Epithelial cell of esophagus (primary cell): ENCODE results near the gene ID4.

ENCODE experiments used
- DNase-seq: peaks from one replicate; pipeline ENCODE4 v3.0.0; 2010; ENCODE audit warnings: low read depth
- H3K4me3 ChIP-seq: 2 replicates; pipeline ENCODE4 v1.5.1; 2011; ENCODE audit warnings: mild to moderate bottlenecking, low read length, control low read depth
- CTCF ChIP-seq: IDR thresholded peaks from 2 replicates; pipeline ENCODE4 v1.5.1; 2011; ENCODE audit warnings: low read depth, mild to moderate bottlenecking, low read length, control low read depth, inconsistent platforms; ENCODE audit not compliant: insufficient read depth; ENCODE audit errors: missing control alignments

ID4 gene

GRCh38 chr6:19798362-19798761 lies 38.8 kb upstream of the ID4 start:
- H3K4me3 ChIP-seq: no peak overlapping the region
- no peak for DNase-seq
- no peak for TF ChIP-seq CTCF

- no peak for TF ChIP-seq CTCF
- no peak for DNase-seq
- no peak overlapping the region for H3K4me3 ChIP-seq
Observed at GRCh38 chr6:19802656-19803055, 34.5 kb upstream of the ID4 start.

GRCh38 chr6:19803331-19804204 lies 33.6 kb upstream of the ID4 start:
- no peak overlapping the region for H3K4me3 ChIP-seq
- no peak for DNase-seq
- TF ChIP-seq CTCF: no peak

- TF ChIP-seq CTCF: no peak
- DNase-seq: peak; percentile 97
- peak overlapping the region; percentile 50 for H3K4me3 ChIP-seq
Observed at GRCh38 chr6:19804205-19805128, 32.7 kb upstream of the ID4 start.

GRCh38 chr6:19805129-19805481 lies 32.1 kb upstream of the ID4 start:
- H3K4me3 ChIP-seq: peak overlapping the region; percentile 37
- no peak for TF ChIP-seq CTCF
- no peak for DNase-seq

GRCh38 chr6:19806971-19807396 lies 30.2 kb upstream of the ID4 start:
- no peak overlapping the region for H3K4me3 ChIP-seq
- TF ChIP-seq CTCF: no peak
- DNase-seq: no peak
